ENCODE results near the gene APOC1.

DNA sequence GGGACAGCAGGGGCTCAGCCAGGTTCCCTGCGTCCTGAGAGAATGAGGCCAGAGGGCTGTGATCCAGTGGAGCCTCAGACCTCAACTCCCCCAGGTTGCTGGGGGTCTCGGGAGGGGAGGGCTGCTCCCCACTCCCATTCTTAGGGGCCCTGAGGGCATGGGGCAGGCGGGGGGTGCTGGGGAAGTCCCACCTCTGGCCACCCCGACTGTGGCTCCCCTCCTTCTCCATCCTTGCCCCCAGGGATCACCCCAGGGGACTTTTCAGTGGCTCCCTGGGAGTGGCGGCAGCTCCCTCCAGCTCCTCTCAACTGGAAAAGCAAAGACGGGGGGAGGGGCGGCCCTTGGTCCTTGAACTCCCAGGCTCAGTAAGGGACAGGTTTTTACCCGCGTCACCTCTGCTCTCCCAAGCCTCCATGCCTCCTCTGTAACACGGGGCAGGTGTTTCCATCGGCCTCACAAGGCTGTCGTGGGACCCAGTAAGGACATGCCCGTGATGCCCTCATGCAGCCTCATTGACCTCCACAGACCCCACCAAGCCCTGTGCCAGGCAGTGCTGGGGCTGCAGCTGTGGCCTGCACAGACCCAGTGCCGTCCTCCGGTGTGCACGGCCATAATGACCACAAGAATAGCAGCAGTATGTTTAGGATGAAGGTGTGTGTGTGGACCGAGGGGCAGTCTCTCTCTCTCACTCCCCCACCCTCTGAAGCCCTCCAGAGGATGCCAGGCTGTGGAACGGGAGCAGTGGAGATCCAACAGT, 34.9 kb upstream of the APOC1 start:
- TF ChIP-seq EZH2 (IDR thresholded peaks at IDR 0.05) (no peak), POLR2AphosphoS5 (IDR thresholded peaks at IDR 0.05; ENCODE audit: borderline replicate concordance, low read depth, low read length) (no peak), FOXP2 (optimal IDR thresholded peaks at IDR 0.05; ENCODE audit: control extremely low read depth, extremely low read length, insufficient read depth) (no peak)
